Type B pancreatic cell (in vitro differentiated cells): ENCODE results near the gene CELSR1. TPM values are rescaled to one million over a fixed set of nuclear protein-coding genes. Genes with fewer than 3 reads are reported as not detected.

Experiments
- DNase-seq: peaks from one replicate; pipeline ENCODE4 v3.0.0; 2021; ENCODE audit warnings: mixed read lengths; ENCODE audit not compliant: unreplicated experiment; ENCODE audit errors: extremely low spot score
- H3K27ac Mint-ChIP-seq: 2 replicates; pipeline ENCODE4 v1.8.0; 2021; ENCODE audit warnings: mild to moderate bottlenecking, mixed read lengths
- H3K27me3 Mint-ChIP-seq: 2 replicates; pipeline ENCODE4 v1.8.0; 2021; ENCODE audit warnings: mixed read lengths
- H3K36me3 Mint-ChIP-seq: 2 replicates; pipeline ENCODE4 v1.8.0; 2021; ENCODE audit warnings: mixed read lengths
- H3K4me1 Mint-ChIP-seq: one replicate; pipeline ENCODE4 v1.8.0; 2021; ENCODE audit warnings: mixed read lengths; ENCODE audit not compliant: unreplicated experiment
- H3K4me3 Mint-ChIP-seq: 2 replicates; pipeline ENCODE4 v1.8.0; 2021; ENCODE audit warnings: mild to moderate bottlenecking, mixed read lengths
- H3K9me3 Mint-ChIP-seq: 2 replicates; pipeline ENCODE4 v1.8.0; 2021; ENCODE audit warnings: mixed read lengths
- CTCF ChIP-seq: fragments of 200-600 bp; sonication (generic); conservative IDR thresholded peaks from 2 replicates; pipeline ENCODE4 v1.5.0; 2021; ENCODE audit warnings: antibody characterized with exemption, mild to moderate bottlenecking
- total RNA-seq: library from RNA; stranded (reverse); gene quantifications from 2 replicates; pipeline ENCODE4 v1.2.1, GENCODE V29; 2021; ENCODE audit warnings: low replicate concordance

Gene CELSR1
- total RNA-seq, 1 donor from 2014 or later: 27.8 TPM

- no peaks in the 10 kb centered on the region for H3K36me3 Mint-ChIP-seq
- H3K9me3 Mint-ChIP-seq: peaks cover 5% of the 10 kb centered on the region
- DNase-seq: no peak
- peak; percentile 41 for TF ChIP-seq CTCF
- H3K27me3 Mint-ChIP-seq: no peaks in the 10 kb centered on the region
- peaks cover 4% of the 10 kb centered on the region for H3K4me1 Mint-ChIP-seq
- H3K4me3 Mint-ChIP-seq: no peak overlapping the region
- peak overlapping the region; percentile 44 for H3K27ac Mint-ChIP-seq
Observed at GRCh38 chr22:46568102-46568809, 30.8 kb upstream of the CELSR1 start.

GRCh38 chr22:46567471-46567870 is 30.1 kb upstream of the CELSR1 start:
- Mint-ChIP-seq H3K36me3 (no peaks in the 10 kb centered on the region), H3K27ac (no peak overlapping the region), H3K27me3 (no peaks in the 10 kb centered on the region), H3K9me3 (peaks cover 5% of the 10 kb centered on the region), H3K4me1 (peaks cover 4% of the 10 kb centered on the region), H3K4me3 (no peak overlapping the region)
- DNase-seq: no peak
- TF ChIP-seq CTCF: no peak

- TF ChIP-seq CTCF: no peak
- no peak for DNase-seq
- Mint-ChIP-seq H3K4me1 (peaks cover 4% of the 10 kb centered on the region), H3K27ac (no peak overlapping the region), H3K36me3 (no peaks in the 10 kb centered on the region), H3K9me3 (no peaks in the 10 kb centered on the region), H3K27me3 (no peaks in the 10 kb centered on the region), H3K4me3 (no peak overlapping the region)
Observed at GRCh38 chr22:46564084-46564714, 26.8 kb upstream of the CELSR1 start.

- peak; percentile 89 for TF ChIP-seq CTCF
- Mint-ChIP-seq H3K27me3 (no peaks in the 10 kb centered on the region), H3K4me3 (no peak overlapping the region), H3K9me3 (no peaks in the 10 kb centered on the region), H3K36me3 (no peaks in the 10 kb centered on the region), H3K27ac (no peak overlapping the region), H3K4me1 (peaks cover 4% of the 10 kb centered on the region)
- DNase-seq: no peak
Observed at GRCh38 chr22:46563381-46564083, 26.1 kb upstream of the CELSR1 start.

GRCh38 chr22:46561435-46561905 is 24.1 kb upstream of the CELSR1 start:
- H3K4me3 Mint-ChIP-seq: peak overlapping the region; percentile 20
- no peaks in the 10 kb centered on the region for H3K36me3 Mint-ChIP-seq
- peaks cover 4% of the 10 kb centered on the region for H3K4me1 Mint-ChIP-seq
- TF ChIP-seq CTCF: no peak
- H3K27ac Mint-ChIP-seq: no peak overlapping the region
- no peaks in the 10 kb centered on the region for H3K27me3 Mint-ChIP-seq
- no peaks in the 10 kb centered on the region for H3K9me3 Mint-ChIP-seq
- no peak for DNase-seq
